NCI-H1092 (cell line): ENCODE data around the gene CKLF.
"Not testable (repeated sequence)": the region's sequence is repeated elsewhere in the genome, so short reads cannot be mapped to it uniquely, and the experiment has no call there.

Experiments
- DNase-seq: peaks from one replicate; lab custom pipeline; 2025; lab: John Stamatoyannopoulos, UW

Gene CKLF

GRCh38 chr16:66569131-66569530 lies 16.8 kb downstream of the CKLF start:
- DNase-seq = no peak

- DNase-seq = no peak
These were observed 17.5 kb downstream of the CKLF start for GRCh38 chr16:66569827-66570405.

- DNase-seq = no peak
These were observed 20.0 kb downstream of the CKLF start for GRCh38 chr16:66572356-66572755.

DNA sequence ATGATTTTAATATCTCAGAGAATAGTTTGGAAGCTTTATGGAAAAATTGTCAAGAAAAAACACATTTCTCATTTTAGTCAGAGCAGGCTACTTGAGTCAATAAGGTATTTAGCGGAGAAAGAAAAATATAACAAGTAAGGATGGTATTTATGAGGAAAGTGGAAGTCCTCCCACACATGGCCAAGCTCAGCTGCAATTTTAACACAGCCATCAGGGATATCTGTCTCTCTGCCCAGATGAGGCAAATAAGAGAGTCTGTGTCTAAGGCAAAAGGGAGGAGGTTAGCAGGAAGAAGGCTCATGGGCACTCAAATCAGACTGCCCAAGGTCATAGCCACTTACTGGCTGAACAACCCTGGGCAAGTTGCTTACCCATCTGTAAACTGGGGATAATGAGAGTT lies 21.7 kb downstream of the CKLF start:
- no peak for DNase-seq

DNA sequence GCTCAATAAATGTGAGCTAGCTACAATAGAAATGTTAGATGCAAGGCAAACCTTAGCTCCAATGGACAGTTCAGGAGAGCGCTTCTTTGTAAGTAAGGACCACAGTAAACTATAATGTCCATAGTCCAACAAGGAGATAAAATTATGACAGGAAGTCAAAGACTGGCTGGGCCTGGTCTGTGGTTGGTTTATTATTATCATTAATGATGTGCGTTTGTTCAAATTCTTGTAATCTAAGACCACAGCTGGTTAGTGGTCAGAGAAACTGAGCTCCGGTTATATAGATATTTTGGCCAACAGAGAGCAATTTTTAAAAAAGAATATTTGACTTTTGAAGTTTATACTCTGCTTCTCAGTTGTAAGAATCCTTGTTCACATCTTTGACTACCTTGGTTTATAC lies 22.2 kb downstream of the CKLF start:
- DNase-seq = no peak

- no peak for DNase-seq
These were observed 22.7 kb downstream of the CKLF start for GRCh38 chr16:66575060-66575459.

GRCh38 chr16:66576296-66576695 lies 23.9 kb downstream of the CKLF start:
- DNase-seq = no peak

GRCh38 chr16:66578651-66579531 lies 26.5 kb downstream of the CKLF start, which contains the start of gene CMTM2:
Gene CMTM2, plus strand, starts transcription at chr16:66579463. Its CDS starts 145 bp downstream, at chr16:66579608.
- DNase-seq = peak; percentile 34

GRCh38 chr16:66580605-66581209 lies 28.3 kb downstream of the CKLF start:
- DNase-seq = no peak

- no peak for DNase-seq
These were observed 29.0 kb downstream of the CKLF start for GRCh38 chr16:66581246-66581952.

- DNase-seq = no peak
These were observed 33.3 kb downstream of the CKLF start for GRCh38 chr16:66585481-66586239.

GRCh38 chr16:66587881-66588600 lies 35.7 kb downstream of the CKLF start:
- DNase-seq = no peak

GRCh38 chr16:66588981-66589713 lies 36.8 kb downstream of the CKLF start:
- DNase-seq = no peak

- no peak for DNase-seq
These were observed 37.9 kb downstream of the CKLF start for GRCh38 chr16:66590322-66590721.

GRCh38 chr16:66591018-66591417 lies 38.6 kb downstream of the CKLF start:
- no peak for DNase-seq

- no peak for DNase-seq
These were observed 39.9 kb downstream of the CKLF start for GRCh38 chr16:66592241-66592640.

DNA sequence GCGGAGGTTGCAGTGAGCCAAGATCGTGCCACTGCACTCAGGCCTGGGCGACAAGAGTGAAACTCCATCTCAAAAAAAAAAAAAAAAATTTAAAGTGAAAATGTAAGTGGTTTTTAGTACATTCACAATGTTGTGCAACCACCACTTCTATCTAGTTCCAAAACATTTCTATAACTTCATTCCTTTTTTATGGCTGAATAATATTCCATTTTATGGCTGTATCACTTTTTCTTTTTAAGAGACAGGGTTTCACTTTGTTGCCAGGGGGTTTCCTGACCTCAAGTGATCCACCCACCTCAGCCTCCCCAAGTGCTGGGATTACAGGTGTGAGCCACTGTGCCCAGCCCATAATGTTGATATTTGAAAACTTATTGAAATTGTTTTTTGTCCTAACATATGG lies 40.4 kb downstream of the CKLF start:
- DNase-seq = no peak

- no peak for DNase-seq
These were observed 42.4 kb downstream of the CKLF start for GRCh38 chr16:66594739-66595138.

DNA sequence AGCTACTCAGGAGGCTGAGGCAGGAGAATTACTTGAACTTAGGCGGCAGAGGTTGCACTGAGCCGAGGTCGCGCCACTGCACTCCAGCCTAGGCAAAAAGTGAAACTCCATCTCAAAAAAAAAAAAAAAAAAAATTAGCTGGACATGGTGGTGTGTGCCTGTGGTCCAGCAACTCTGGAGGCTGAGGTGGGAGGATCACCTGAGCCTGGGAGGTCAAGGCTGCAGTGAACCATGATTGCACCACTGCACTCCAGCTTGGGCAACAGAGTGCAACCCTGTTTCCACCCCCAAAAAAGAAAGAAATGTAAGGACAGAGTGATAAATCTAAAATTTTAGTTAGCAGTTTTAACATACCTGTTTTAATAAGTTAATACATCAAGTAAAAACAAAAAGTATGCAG lies 44.2 kb downstream of the CKLF start:
- DNase-seq = not testable (repeated sequence)
